BJ (cell line): Measurements from ENCODE around the gene TNFRSF21. TPM values are rescaled to one million over a fixed set of nuclear protein-coding genes. Genes with fewer than 3 reads are reported as not detected.
"Not testable (repeated sequence)": the region's sequence is repeated elsewhere in the genome, so short reads cannot be mapped to it uniquely, and the experiment has no call there.

ENCODE experiments used
- CTCF ChIA-PET: fragments of 350-600 bp; formaldehyde crosslinking; extraction: SDS; loops from one replicate; lab custom pipeline; 2021; ENCODE audit warnings: antibody characterized with exemption, inconsistent platforms; lab: Yijun Ruan, JAX
- POLR2A ChIA-PET: fragments of 300-600 bp; sonication (Branson Sonifier 250); formaldehyde crosslinking; extraction: SDS; loops from one replicate; lab custom pipeline; 2021; ENCODE audit warnings: antibody characterized with exemption; lab: Charles Lee
- DNase-seq: peaks from one replicate; pipeline ENCODE4 v3.0.0-alpha.2; 2011; ENCODE audit warnings: low read depth
- H3K27me3 ChIP-seq: 2 replicates; pipeline ENCODE4 v1.6.0; 2011; ENCODE audit warnings: low read length; ENCODE audit not compliant: control insufficient read depth, insufficient read depth
- H3K36me3 ChIP-seq: 2 replicates; pipeline ENCODE4 v1.5.1; 2011; ENCODE audit warnings: low read length; ENCODE audit not compliant: control insufficient read depth, insufficient read depth
- H3K4me3 ChIP-seq: 2 replicates; pipeline ENCODE4 v1.5.1; 2011; ENCODE audit warnings: low read depth, mild to moderate bottlenecking, control low read depth, low read length
- polyA plus RNA-seq: library from polyadenylated mRNA; depleted of rRNA; stranded (reverse); fragments of >200 nt; gene quantifications from 2 replicates; pipeline ENCODE4 v1.2.3, GENCODE V29; 2011
- TF ChIP-seq, protein P1 (sequence below): IDR thresholded peaks from 2 replicates; pipeline ENCODE4 v1.5.1; 2011; ENCODE audit warnings: low read depth, mild to moderate bottlenecking, control low read depth, inconsistent platforms, low read length, moderate library complexity; ENCODE audit not compliant: insufficient read depth

Gene TNFRSF21
- polyA plus RNA-seq, 1 experiment = 3.6 TPM

DNA sequence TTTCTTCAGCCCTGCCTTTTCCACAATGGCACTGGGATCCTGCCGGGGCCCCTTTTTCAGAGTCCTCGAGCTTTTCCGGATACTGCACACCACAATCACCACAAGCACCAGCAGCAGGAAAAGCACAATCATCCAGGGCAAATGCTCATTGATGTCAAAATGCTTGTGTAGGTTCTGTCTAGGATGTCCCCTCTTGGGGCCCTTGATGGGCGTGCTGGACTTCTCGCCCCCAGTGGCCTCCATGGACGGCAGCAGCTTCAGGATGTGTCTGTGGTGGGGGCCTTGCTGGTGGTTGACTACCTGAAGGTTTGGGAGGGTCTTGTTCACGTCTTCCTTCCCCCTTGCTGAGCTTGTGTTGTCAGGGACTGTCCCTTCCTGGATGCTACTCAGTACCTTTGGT is 25.7 kb downstream of the TNFRSF21 start:
- TF ChIP-seq, protein P1, sequence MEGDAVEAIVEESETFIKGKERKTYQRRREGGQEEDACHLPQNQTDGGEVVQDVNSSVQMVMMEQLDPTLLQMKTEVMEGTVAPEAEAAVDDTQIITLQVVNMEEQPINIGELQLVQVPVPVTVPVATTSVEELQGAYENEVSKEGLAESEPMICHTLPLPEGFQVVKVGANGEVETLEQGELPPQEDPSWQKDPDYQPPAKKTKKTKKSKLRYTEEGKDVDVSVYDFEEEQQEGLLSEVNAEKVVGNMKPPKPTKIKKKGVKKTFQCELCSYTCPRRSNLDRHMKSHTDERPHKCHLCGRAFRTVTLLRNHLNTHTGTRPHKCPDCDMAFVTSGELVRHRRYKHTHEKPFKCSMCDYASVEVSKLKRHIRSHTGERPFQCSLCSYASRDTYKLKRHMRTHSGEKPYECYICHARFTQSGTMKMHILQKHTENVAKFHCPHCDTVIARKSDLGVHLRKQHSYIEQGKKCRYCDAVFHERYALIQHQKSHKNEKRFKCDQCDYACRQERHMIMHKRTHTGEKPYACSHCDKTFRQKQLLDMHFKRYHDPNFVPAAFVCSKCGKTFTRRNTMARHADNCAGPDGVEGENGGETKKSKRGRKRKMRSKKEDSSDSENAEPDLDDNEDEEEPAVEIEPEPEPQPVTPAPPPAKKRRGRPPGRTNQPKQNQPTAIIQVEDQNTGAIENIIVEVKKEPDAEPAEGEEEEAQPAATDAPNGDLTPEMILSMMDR = no peak
- Histone ChIP-seq H3K36me3 (no peaks in the 10 kb centered on the region), H3K4me3 (no peak overlapping the region), H3K27me3 (no peaks in the 10 kb centered on the region)
- POLR2A ChIA-PET = no interaction called here
- no peak for DNase-seq
- CTCF ChIA-PET = no interaction called here

DNA sequence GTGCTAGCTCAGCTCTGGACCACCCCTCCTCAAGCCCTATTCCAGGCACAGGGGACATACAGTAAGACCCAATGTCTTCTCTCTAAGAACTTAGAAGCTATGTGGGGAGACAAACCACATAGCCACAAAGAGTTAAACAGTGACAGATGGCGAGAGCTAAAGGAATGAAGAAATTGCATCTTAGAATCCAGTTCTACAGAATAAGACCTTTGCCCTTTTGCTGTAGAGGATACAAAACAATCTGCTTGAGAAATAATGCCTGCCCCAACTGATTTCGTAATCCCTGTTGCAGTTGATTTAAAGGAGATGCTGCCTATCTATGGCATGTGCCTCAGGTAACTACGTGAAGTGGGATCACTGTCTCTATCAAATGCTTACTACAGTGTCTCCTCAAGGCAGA is 31.2 kb downstream of the TNFRSF21 start:
- ChIA-PET CTCF (interaction anchor here (1.3 to 2.6 kb wide), 3 partner anchors 17 to 181 kb away, joined by 4 to 10 read pairs (median 4); no protein-coding TSS in a partner anchor), POLR2A (no interaction called here)
- no peak for DNase-seq
- TF ChIP-seq, protein P1 = no peak
- Histone ChIP-seq H3K27me3 (no peaks in the 10 kb centered on the region), H3K36me3 (no peaks in the 10 kb centered on the region), H3K4me3 (no peak overlapping the region)

DNA sequence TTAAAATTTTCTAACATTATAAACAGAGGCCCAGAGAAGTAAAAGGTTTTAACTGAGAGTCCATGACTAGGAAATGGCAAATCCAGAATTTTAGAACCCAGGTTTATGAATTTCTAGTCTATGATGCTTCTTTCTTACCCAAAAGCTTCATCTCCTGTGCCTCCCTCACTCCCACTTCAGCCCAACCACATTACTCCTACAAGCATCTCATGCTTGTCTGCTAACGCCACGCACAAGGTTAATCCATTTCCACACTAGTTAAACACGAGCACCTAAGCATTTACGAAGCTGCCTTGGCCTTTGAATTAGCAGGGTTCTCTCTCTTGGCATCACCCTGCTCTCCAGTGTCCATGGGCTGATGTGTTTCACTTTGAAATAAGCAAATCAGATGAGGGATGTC is 32.0 kb downstream of the TNFRSF21 start:
- Histone ChIP-seq H3K36me3 (no peaks in the 10 kb centered on the region), H3K4me3 (no peak overlapping the region), H3K27me3 (no peaks in the 10 kb centered on the region)
- DNase-seq = no peak
- POLR2A ChIA-PET = no interaction called here
- CTCF ChIA-PET = interaction anchor here (1.3 to 2.6 kb wide), 3 partner anchors 16 to 180 kb away, joined by 4 to 10 read pairs (median 4); no protein-coding TSS in a partner anchor
- TF ChIP-seq, protein P1 = no peak

DNA sequence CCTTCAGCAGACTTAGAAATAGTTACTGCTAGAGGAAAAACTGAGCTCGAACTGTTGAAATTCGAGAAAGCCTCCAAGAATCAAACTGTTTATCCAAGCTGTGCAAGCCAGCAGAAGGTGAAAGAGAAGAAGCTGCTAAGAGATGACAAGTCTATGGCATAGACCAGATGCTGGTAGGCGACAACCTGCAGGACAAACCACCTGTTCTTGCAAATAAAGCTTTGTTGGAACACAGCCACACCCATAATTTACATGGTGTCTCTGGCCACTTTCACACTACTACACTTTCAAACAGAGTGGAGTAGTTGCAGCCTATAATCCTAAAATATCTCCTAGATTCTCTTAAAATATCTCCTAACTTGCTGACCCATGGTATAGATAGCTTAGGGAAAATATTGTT is 33.3 kb downstream of the TNFRSF21 start:
- POLR2A ChIA-PET = no interaction called here
- TF ChIP-seq, protein P1 = no peak
- Histone ChIP-seq H3K27me3 (no peaks in the 10 kb centered on the region), H3K4me3 (no peak overlapping the region), H3K36me3 (no peaks in the 10 kb centered on the region)
- DNase-seq = no peak
- CTCF ChIA-PET = no interaction called here

DNA sequence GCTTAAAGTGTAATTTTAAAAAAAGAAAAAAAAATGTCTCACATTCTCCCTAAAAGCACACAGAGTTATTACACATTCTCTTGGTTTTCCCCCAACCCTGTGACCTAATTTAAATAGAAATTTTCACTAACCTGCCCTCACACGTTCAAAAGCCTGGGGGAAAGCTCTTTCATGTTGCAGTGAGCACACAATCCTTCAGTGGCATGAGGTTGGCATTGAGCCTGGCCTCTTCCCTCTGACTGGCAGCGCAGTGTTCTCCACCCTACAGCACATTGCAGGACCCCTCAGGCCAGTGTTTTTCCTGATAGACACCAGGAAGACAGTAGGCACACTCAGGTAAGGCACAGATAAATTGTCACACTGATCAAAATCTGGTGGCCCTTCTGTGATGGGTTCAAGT is 34.1 kb downstream of the TNFRSF21 start:
- Histone ChIP-seq H3K36me3 (no peaks in the 10 kb centered on the region), H3K4me3 (no peak overlapping the region), H3K27me3 (no peaks in the 10 kb centered on the region)
- no peak for DNase-seq
- TF ChIP-seq, protein P1 = no peak
- CTCF ChIA-PET = no interaction called here
- POLR2A ChIA-PET = no interaction called here

DNA sequence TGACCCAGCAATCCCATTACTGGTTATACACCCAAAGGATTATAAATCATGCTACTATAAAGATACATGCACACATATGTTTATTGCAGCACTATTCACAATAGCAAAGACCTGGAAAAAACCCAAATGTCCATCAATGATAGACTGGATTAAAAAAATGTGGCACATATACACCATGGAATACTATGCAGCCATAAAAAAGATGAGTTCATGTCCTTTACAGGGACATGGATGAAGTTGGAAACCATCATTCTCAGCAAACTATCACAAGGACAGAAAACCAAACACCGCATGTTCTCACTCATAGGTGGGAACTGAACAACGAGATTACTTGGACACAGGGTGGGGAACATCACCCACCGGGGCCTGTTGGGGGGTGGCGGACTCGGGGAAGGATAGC is 34.6 kb downstream of the TNFRSF21 start:
- H3K4me3 ChIP-seq, H3K36me3 ChIP-seq, H3K27me3 ChIP-seq, DNase-seq, CTCF ChIA-PET, POLR2A ChIA-PET: not testable (repeated sequence)
